GM21529 (cell line): ENCODE measurements around the gene TECR.
"Not testable (repeated sequence)": the region's sequence is repeated elsewhere in the genome, so short reads cannot be mapped to it uniquely, and the experiment has no call there.

Experiments
- ATAC-seq: cut with Tn5 transposase; IDR thresholded peaks from one replicate; pipeline ENCODE4 v1.9.1; 2021; ENCODE audit not compliant: unreplicated experiment

Gene TECR

DNA sequence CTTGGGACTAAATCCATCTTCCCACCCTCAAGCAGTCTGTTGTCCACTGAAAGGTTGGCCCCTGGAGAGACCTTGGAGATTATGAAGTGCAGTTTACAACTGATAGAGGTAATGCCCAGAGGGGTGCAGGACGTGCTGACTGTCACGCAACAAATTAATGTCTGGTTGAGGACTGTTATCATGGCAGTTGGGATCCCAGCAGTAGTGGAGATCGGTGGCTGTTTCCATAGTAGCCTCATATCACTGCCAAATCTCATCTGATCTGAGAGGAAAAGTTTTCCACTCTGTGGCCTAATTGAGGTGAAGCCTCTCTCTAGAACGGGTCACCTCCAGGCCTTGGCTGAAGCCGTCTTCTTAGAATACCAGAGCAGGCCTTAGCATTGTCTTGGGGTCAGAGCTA is 4.1 kb downstream of the TECR start:
- ATAC-seq: no peak

DNA sequence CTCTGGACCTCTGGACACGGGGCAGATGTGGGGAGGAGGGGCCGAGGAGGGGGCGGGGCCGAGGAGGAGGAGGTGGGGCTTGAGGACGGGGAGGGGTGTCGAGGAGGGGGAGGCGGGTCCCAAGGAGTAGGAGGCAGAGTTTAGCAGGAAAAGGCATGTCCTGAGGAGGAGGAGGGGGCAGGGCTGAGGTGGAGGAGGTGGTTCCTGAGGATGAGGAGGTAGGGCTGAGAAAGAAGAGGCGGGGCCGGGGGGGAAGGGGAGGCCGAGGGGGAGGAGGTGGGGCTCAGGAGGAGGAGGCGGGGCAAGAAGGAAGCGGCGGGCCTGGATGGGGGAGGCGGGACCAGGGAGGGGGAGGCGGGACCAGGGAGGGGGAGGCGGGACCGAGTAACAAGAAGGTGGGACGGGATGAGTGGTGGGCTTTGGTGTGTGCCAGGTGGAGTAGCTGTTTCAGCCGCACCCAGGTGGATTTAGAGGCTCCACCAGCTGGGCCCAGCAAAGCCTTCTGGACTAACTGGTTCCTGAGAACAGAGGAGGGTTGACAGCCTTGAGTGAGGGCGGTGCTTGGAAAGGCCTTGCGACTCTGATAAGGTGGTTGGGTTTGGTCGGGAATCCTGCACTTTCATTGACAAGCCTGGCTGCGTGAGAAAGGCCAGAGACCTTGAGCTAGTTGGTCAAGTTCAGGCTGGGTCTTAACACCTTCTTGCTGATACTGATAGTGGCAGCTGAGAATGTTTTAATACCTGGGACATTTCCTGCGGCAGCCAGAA is 7.7 kb downstream of the TECR start:
- ATAC-seq: no peak

DNA sequence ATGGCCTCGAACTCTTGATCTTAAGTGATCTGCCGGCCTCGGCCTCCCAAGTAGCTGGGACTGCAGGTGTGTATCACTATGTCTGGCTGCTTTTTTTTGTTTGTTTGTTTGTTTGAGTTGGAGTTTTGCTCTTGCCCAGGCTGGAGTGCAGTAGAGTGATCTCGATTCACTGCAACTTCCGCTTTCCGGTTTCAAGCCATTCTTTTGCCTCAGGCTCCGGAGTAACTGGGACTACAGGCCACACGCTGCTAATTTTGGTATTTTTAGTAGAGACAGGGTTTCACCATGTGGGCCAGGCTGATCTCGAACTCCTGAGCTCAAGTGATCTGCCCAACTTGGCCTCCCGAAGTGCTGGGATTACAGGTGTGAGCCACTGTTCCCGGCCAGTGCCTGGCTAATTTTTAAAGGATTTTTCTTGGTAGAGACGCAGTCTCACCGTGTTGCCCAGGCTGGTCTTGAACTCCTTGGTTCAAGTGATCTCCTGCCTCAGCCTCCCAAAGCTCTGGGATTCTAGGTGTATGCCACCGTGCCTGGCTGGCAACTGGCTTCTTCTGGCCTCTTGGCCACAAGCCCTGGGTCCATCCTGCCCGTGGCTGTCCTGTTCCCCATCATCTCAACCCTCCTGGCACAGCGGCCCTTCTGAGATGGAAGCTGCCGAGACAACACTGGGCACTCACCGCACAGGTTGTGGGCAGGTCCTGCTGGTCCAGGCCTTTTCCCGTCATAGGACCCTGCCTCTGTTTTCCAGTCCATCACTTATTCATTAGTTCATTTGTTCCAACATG is 11.5 kb downstream of the TECR start:
- no peak for ATAC-seq

DNA sequence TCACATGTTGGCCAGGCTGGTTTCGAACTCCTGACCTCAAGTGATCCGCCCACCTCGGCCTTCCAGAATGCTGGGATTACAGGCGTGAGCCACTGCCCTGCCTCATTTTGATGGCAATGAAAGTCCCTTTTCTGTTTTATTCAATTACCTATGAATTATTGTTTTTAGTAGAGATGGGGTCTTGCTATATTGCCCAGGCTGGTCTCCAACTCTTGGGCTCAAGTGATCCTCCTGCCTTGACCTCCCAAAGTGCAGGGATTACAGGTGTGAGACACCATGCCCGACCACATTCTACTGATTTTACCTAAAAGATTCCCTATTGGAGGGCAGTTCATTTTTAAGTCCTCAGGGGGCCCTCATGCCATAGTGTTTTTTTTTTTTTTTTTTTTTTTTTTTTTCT is 12.6 kb downstream of the TECR start:
- ATAC-seq: not testable (repeated sequence)

DNA sequence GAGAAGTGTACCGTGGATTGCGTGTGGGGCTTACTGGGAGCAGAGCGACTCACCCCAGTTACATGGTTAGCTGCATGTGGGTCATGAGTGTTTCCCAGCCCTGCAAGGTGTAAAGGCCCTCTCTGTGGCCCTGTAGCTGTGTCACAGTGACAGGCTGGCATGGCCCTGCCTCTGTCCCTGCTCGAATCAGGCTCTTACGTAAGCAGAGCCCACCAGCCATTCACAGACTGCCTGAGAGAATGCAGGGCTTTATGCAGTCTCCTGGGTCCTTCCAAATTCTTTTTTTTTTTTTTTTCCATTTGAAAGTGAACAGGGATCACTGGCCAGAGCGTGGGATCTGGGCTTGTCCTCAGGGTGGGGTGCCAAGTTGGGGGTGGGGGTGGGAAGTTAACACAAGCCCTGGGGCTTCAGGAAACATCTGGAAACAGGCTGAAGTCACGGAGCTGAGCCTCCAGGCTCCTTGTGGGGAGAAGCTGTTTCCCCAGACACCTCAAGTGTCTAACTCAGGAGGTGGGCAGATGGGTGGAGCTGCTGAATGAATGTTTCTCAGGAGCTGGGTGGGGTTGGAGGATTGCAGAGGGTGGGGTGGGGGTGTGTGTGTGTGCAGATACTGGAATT is 13.4 kb downstream of the TECR start:
- no peak for ATAC-seq

DNA sequence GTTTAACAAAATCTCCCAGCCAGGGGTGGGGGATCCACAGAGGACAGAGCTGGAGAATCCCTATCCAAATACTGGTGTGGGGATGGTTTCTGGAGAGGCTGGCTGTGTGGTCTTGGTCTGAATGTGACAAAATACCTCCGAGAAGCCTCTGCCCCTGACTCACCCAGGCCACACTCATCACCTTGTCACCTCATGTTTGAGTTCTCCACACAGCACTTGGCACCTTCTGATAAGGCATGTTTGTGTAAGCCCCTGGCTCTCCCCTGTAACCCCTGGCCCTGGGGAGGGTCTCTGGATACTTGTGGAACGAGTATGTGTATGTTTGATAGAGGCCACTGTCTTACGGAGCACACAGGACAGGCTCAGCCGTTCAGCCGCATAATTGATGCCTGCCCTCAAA is 14.7 kb downstream of the TECR start:
- ATAC-seq: no peak

DNA sequence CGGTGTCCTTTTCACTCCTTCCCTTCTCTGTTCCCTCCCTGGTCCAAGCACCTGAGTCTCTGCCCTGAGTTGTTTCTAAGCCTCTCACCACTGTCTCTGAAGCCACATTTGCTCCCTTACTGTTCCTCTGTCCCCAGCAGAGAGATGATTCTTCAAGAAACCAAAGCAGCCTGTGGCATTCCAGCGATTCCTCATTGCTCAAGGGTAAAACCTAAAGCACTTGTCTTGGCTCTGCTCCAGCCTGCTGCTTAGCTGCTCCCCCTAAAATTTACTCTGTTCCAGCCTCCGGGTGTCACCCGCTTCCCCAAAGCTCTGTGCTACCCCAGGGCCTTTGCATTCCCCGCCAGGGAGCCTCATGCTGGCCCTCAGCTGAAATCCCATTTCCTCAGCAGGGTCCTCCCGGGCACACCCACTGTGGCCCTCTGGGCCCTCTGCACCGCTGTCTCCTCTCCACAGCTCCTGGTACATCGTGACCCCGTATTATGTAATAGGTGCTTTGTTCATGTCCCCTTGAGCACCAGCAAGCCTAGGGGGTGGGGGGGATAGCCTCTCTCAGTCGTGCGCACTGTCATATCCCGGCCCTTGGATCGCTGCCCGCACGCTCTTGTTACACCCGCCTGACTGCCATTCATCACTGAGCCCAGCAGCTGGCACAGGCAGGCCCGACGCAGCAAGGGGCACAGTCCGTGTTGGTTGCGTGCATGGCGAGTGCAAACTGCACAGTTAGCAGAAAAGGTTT is 15.8 kb downstream of the TECR start:
- ATAC-seq: no peak

DNA sequence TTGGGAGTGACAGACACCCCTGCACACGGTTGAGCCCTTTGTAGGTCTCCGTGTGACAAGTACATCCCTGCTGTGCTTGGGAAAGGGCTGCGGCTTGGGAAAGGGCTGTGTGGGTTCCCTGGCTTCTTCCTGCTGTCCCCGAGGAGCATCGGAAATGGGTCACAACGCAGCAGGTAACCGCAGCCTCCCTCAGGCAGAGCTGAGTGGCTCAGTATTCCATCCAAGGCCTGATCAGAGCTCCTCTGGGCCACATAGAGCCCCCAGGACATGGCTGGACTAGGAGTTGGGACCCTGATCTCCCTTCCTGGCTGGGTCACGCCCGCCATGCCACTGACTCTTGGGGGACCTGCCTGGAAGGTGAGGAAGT is 16.3 kb downstream of the TECR start:
- ATAC-seq: no peak

DNA sequence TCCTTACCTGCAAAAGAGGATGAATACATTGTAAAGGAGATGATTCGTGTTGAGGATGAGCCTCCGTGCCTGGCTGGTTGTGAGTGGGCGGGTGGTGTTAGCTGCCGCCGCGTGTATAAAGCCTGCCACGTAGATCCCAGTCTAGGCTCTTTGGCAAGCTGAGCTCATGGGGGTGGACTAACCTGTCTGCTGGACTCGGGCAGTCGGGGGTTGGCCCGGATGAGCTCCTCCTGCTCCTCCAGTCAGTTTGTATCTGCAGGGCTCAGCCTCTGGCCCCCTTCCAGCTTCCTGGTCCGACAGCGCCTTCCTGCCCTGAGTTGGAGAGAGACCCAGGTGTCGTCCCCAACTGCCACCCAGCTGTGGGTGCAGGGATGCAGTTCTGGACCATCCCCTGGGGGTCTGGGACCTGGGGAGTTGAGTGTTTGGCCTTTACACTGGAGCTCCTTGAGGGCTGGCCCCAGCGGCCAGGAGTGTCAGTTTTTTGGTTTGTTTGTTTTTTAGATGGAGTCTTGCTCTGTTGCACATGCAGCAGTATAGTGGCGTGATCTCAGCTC is 20.9 kb downstream of the TECR start:
- ATAC-seq: no peak

DNA sequence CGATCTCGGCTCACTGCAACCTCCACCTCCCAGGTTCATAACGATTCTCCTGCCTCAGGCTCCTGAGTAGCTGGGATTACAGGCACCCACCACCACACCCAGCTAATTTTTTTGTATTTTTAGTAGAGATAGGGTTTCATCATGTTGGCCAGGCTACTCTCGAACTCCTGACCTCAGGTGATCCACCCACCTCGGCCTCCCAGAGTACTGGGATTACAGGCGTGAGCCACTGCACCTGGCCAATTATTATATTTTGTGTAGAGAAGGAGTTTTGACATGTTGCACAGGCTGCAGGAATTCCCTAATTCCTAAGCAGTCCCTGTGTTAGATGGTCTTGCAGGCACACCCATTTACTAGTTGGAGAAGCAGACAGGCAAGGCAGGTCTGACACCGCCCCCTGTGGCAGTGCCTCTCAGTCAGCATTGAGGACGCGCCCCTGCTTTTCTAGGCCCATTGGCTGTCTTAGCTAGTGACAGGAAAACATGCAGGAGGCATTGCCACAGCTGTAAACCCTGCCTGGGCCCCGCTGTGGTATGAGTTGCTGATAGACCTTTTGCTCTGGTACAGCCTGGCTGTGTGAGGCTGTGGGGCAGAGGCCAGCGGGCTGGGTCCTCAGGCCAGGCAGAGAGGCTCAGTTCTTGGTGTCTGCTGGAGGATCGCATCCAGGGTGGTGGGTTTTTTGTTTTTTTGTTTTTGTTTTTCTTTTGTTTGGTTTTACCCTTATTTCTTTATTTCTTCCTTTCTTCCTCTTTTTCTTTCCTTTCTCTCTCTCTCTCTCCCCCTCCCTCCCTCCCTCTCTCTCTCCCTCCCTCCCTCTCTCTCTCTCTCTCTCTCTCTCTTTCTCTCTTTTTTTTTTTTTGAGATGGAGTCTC is 22.0 kb downstream of the TECR start:
- not testable (repeated sequence) for ATAC-seq

DNA sequence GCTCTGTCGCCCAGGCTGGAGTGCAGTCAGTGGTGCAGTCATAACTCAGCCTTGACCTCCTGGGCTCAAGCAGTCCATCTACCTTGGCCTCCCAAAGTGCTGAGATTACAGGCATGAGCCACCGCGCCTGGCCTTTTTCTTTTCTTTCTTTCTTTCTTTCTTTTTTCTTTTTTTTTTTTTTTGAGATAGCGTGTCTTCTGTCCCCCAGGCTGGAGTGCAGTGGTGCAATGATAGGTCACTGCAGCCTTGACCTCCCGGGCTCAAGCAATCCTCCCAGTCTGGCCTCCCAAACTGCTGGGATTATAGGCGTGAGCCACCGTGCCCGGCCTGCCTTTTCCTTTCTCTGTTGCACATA is 22.6 kb downstream of the TECR start:
- not testable (repeated sequence) for ATAC-seq

DNA sequence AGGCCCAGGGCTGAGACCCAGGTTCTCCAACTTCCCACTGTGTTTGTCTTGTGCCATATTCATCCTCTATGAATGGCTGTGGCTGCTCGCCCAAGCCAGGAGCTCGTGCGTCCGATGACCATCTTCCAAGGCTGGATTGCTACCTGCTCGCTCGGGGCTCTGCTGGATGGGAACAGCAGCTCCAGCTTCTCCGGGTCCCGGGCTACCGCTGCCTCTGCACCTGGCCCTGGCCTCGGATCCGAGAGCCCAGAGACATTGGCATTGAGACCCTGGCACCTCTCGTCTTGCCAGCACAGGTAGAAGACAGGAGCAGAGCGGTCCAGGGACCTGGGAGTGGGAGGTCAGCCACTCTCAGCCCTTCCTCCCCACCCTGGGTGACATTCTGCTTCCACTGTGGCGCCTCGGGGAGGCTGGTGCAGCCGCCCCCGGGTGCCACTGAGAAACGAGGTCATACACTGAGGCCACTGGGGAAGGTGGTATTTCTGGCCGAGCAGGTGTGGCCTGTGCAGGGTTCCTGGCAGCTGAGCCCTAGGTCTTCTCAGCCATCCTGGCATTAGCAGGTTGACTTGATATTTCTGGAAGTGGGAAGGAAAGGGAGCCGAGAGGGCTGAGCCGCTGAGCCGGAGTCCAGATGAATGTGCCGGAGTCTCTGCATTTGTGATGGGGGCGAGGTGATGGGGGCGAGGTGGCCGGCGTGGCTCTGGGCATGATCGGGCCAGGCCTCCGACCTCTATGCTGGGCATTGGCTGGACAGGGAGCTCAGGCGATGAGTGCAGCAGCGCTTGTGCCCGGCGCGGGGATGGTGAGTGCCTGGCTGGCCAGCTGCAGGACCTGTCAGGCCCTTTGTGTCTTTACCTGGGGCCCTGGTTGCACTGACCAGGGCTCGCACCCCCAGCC is 23.9 kb downstream of the TECR start:
- ATAC-seq: no peak

DNA sequence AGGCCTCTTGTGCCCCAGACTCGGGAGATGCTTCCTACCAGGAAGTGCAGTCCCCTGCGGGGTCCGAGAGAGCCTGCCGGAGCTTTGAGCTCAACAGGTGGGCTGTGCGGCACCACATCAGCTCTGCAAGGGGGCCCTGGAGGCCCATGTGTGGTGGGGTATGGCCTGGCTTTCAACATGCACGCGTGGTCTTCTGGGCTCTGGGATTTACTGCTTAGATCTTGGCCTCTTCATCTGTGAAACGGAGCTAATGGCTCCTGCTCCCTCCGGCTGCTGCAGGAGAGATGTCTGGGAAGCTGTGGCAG is 24.5 kb downstream of the TECR start:
- no peak for ATAC-seq

DNA sequence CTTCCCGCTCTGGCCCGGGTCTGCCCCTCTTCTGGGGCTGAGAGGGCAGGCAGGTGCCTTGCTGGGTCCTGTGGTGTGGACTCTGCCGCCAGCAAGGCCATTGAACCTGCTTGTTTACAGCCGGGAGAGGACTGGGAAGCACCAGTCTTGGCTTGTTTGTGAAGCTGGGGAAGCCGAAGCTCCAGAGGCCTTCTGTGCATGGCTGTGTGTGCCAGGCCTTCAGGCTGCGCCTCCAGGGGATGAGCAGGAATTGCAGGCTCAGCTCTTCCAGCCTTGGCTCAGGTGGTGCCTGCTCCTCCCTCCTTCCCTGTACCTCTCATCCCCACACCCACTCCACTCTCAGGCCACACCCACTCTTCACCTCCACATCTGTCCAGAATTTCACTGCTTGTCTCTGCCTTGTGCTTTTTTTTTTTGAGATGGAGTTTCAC is 25.0 kb downstream of the TECR start:
- ATAC-seq: no peak

DNA sequence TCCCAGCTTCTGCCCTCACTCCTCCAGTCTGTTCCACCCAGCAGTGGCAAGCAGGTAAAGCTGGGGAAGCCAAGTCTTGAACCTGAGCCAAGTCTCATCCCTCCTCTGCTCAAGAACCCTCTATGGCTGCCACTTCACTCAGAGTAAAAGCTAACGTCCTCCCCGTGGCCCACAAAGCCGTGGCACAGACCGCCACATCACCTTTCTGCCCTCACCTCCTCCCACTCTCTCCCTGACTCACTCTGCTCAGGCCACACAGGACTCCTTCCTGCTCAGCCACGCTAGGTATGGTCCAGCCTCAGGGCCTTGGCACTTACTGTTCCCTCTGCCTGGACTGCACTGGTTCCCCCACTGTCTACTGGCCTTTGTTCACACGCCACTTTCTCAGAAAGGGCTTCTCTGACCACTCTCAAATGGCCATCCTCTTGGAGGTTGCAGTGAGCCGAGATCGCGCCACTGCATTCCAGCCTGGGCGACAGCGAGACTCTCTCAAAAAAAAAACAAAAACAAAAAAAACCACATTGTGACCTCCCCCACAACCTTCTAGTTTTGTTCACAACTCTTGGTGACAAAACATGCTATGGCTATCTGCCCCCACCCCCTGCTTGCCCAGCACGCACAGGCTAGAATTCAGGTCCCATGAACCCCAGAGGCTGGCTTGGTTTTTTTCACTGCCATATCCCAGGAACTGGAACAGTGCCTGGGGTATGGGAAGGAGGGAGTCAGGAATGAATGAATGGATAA is 26.7 kb downstream of the TECR start:
- ATAC-seq: no peak

DNA sequence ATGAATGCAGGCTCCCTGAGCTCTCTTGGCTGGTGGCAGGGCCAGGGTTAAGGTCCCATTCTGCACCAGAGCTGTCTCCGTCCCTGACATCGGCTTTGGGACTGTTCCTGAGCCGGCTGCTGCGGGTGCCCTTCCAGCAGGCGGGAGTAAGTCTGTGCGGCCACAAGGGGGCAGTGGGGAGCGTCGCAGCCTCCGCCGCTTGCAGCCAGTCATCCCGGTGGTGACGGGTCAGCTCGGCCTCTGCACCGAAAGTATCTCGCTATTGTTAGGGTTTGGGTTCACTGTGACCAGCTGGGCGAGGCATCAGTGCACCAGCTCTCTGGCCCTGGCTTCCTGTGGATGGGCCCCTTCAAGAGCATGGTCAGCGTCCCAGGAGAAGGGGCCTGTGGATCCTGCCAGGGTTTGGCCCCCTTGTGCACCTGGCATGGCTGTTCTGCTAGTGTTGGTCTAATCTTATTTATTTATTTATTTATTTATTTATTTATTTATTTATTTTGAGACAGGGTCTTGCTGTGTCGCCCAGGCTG is 27.3 kb downstream of the TECR start:
- ATAC-seq: peak; percentile 45

DNA sequence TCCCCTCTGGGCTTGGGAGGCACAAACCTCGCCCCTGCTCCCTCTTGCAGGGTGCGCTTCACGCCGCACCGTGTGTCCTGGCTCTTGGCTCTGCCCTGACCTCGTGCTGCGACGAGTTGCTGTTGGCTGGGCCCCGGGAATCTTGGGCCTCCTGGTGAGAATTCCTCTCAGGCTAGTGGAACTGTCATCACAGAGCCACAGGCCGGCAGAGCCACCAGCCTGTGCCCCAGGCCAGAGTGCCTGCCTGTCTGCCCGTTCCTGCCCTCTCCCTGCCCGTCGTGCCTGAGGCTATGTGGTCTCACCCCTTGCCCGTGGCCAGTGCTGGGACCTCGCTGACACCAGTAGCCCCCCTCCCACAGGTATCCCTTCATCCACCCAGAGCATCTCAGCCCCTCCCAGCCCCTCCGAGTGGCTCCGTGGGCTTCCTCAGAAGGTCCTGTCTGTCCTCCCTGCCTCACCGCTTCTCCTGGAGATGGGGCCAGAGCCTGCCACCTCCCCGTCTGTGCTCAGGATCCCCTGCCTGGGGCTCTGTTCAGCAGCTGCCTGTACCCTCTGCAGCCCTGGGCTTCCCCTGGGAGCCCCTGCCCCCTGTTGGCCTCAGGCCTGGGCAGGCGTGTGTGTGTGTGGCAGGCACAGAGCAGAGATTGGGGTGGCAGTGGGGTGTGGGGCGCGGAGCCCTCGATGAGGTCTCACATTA is 29.1 kb downstream of the TECR start:
- ATAC-seq: no peak
